Measurements from ENCODE around the gene RALGAPA2. TPM values are rescaled to one million over a fixed set of nuclear protein-coding genes. Genes with fewer than 3 reads are reported as not detected.

The RALGAPA2 gene
- total RNA-seq, 1 experiment from 2014 or later = 9.8 TPM

GRCh38 chr20:20477444-20478041 lies 234.9 kb downstream of the RALGAPA2 start:
- no peak overlapping the region for H3K9ac ChIP-seq (ENCODE audit: low read length)
- no peak overlapping the region for H2AFZ ChIP-seq (ENCODE audit: low read length)
- intact Hi-C loops (cut with micrococcal nuclease) = no loop called here
- peaks cover 12% of the 10 kb centered on the region for H3K4me1 ChIP-seq (ENCODE audit: insufficient read depth, low read length)
- CTCF ChIA-PET = no interaction called here
- DNase-seq (no peak), ATAC-seq (no peak)
- H3K36me3 ChIP-seq (ENCODE audit: low read depth, low read length) = 0 out of 2 replicates have a peak, but pooled peaks cover 5% of the 10 kb centered on the region
- H3K79me2 ChIP-seq (ENCODE audit: low read length) = no peaks in the 10 kb centered on the region
- H3F3A ChIP-seq (ENCODE audit: low read length, unreplicated experiment) = no peaks in the 10 kb centered on the region
- no peak overlapping the region for H3K4me3 ChIP-seq (ENCODE audit: low read length)
- H3K27ac ChIP-seq (ENCODE audit: low read length) = no peak overlapping the region
- BruUV-seq (replicated peaks) = no TSS peak
- H4K20me1 ChIP-seq (ENCODE audit: low read length) = no peaks in the 10 kb centered on the region
- H3K4me2 ChIP-seq (ENCODE audit: low read length) = no peak overlapping the region
- peaks cover 10% of the 10 kb centered on the region; the same call in 1 of the 2 replicates for H3K9me3 ChIP-seq (ENCODE audit: low read length)
- H3K9me2 ChIP-seq (replicated peaks; ENCODE audit: low read length) = no peaks in the 10 kb centered on the region
- POLR2A ChIA-PET (ENCODE audit: unreplicated experiment) = no interaction called here
- TF ChIP-seq EZH2phosphoT487 (IDR thresholded peaks at IDR 0.05; ENCODE audit: borderline replicate concordance, low read length) (no peak), CTCF (conservative IDR thresholded peaks at IDR 0.05; ENCODE audit: low read depth, low read length) (no peak), EZH2 (IDR thresholded peaks at IDR 0.05; ENCODE audit: low read length, unreplicated experiment) (no peak)
- H3K27me3 ChIP-seq (ENCODE audit: low read length) = no peaks in the 10 kb centered on the region

- ChIA-PET POLR2A (ENCODE audit: unreplicated experiment) (no interaction called here), CTCF (no interaction called here)
- Histone ChIP-seq H4K20me1 (ENCODE audit: low read length) (no peaks in the 10 kb centered on the region), H3K4me3 (ENCODE audit: low read length) (no peak overlapping the region), H3K27me3 (ENCODE audit: low read length) (no peaks in the 10 kb centered on the region), H3K36me3 (ENCODE audit: low read depth, low read length) (0 out of 2 replicates have a peak, but pooled peaks cover 5% of the 10 kb centered on the region), H3K4me2 (ENCODE audit: low read length) (no peak overlapping the region), H2AFZ (ENCODE audit: low read length) (no peak overlapping the region), H3K9ac (ENCODE audit: low read length) (no peak overlapping the region), H3K9me2 (replicated peaks; ENCODE audit: low read length) (no peaks in the 10 kb centered on the region), H3K27ac (ENCODE audit: low read length) (no peak overlapping the region), H3K9me3 (ENCODE audit: low read length) (peaks cover 10% of the 10 kb centered on the region; the same call in 1 of the 2 replicates), H3K4me1 (ENCODE audit: insufficient read depth, low read length) (peaks cover 12% of the 10 kb centered on the region), H3K79me2 (ENCODE audit: low read length) (no peaks in the 10 kb centered on the region), H3F3A (ENCODE audit: low read length, unreplicated experiment) (no peaks in the 10 kb centered on the region)
- no peak for DNase-seq
- TF ChIP-seq EZH2phosphoT487 (IDR thresholded peaks at IDR 0.05; ENCODE audit: borderline replicate concordance, low read length) (no peak), EZH2 (IDR thresholded peaks at IDR 0.05; ENCODE audit: low read length, unreplicated experiment) (no peak), CTCF (conservative IDR thresholded peaks at IDR 0.05; ENCODE audit: low read depth, low read length) (no peak)
- ATAC-seq = no peak
- BruUV-seq (replicated peaks) = no TSS peak
- intact Hi-C loops (cut with micrococcal nuclease) = no loop called here
Measured at GRCh38 chr20:20476504-20476903, 235.9 kb downstream of the RALGAPA2 start.

- Histone ChIP-seq H3F3A (ENCODE audit: low read length, unreplicated experiment) (no peaks in the 10 kb centered on the region), H3K4me2 (ENCODE audit: low read length) (no peak overlapping the region), H3K27ac (ENCODE audit: low read length) (no peak overlapping the region), H4K20me1 (ENCODE audit: low read length) (no peaks in the 10 kb centered on the region), H3K79me2 (ENCODE audit: low read length) (no peaks in the 10 kb centered on the region), H3K27me3 (ENCODE audit: low read length) (no peaks in the 10 kb centered on the region), H3K9ac (ENCODE audit: low read length) (no peak overlapping the region), H3K4me3 (ENCODE audit: low read length) (no peak overlapping the region), H3K4me1 (ENCODE audit: insufficient read depth, low read length) (no peaks in the 10 kb centered on the region), H2AFZ (ENCODE audit: low read length) (no peak overlapping the region), H3K9me3 (ENCODE audit: low read length) (peaks cover 10% of the 10 kb centered on the region; the same call in 1 of the 2 replicates), H3K9me2 (replicated peaks; ENCODE audit: low read length) (no peaks in the 10 kb centered on the region), H3K36me3 (ENCODE audit: low read depth, low read length) (0 out of 2 replicates have a peak, but pooled peaks cover 5% of the 10 kb centered on the region)
- TF ChIP-seq EZH2phosphoT487 (IDR thresholded peaks at IDR 0.05; ENCODE audit: borderline replicate concordance, low read length) = no peak
- TF ChIP-seq CTCF (conservative IDR thresholded peaks at IDR 0.05; ENCODE audit: low read depth, low read length) = no peak
- no peak for TF ChIP-seq EZH2 (IDR thresholded peaks at IDR 0.05; ENCODE audit: low read length, unreplicated experiment)
- ChIA-PET POLR2A (ENCODE audit: unreplicated experiment) (interaction anchor here (0.6 to 0.7 kb wide), 2 partner anchors 106 to 1778 kb away, joined by 4 to 5 read pairs; no protein-coding TSS in a partner anchor), CTCF (no interaction called here)
- DNase-seq = no peak
- intact Hi-C loops (cut with micrococcal nuclease) = no loop called here
- BruUV-seq (replicated peaks) = no TSS peak
- no peak for ATAC-seq
Measured at GRCh38 chr20:20473657-20474056, 238.8 kb downstream of the RALGAPA2 start.
